Panc1 (cell line): Measurements from ENCODE around the gene RNFT1.
"Not testable (repeated sequence)": the region's sequence is repeated elsewhere in the genome, so short reads cannot be mapped to it uniquely, and the experiment has no call there.

Experiments
- CTCF ChIP-seq: fragments of 450-650 bp; IDR thresholded peaks from 2 replicates; pipeline ENCODE4 v1.5.1; 2017; ENCODE audit warnings: mild to moderate bottlenecking
- POLR2AphosphoS5 ChIP-seq: IDR thresholded peaks from 2 replicates; pipeline ENCODE4 v1.6.1; 2012; ENCODE audit warnings: mild to moderate bottlenecking, low read depth, low read length, moderate library complexity
- REST ChIP-seq, 2 experiments: IDR thresholded peaks; 2 replicates each; pipeline ENCODE4 v1.6.1; 2011 to 2012; ENCODE audit warnings: low read depth in 2 of 2, control low read depth in 1 of 2, low read length in 1 of 2, mild to moderate bottlenecking in 1 of 2, moderate library complexity in 1 of 2; ENCODE audit not compliant: insufficient read depth in 1 of 2
- TCF7L2 ChIP-seq: IDR thresholded peaks from 2 replicates; pipeline ENCODE4 v1.6.1; 2011; ENCODE audit warnings: mild to moderate bottlenecking, low read depth, low read length, inconsistent platforms

GRCh38 chr17:59940697-59941096 is 23.8 kb downstream of the RNFT1 start:
- not testable (repeated sequence) for TF ChIP-seq CTCF; POLR2AphosphoS5; REST (IDR thresholded peaks at IDR 0.05; ENCODE audit: insufficient read depth in 1 of 2, low read depth in 2 of 2, low read length in 1 of 2); TCF7L2
